ENCODE measurements around the gene AKR1D1. TPM values are rescaled to one million over a fixed set of nuclear protein-coding genes. Genes with fewer than 3 reads are reported as not detected.
A peak's percentile ranks its signal among the peaks of the same experiment; 100 is the strongest.

AKR1D1 gene
- polyA plus RNA-seq, 2 of the 4 experiments (the other 2 are of a cell fraction), result 0.06 TPM; not detected in 1

- no peak for TF ChIP-seq HOXA7 (CRISPR knock-in tag; IDR thresholded peaks at IDR 0.05)
- TF ChIP-seq CBX2 (IDR thresholded peaks at IDR 0.05; ENCODE audit: borderline replicate concordance, low read depth), result no peak
- TF ChIP-seq HES2 (IDR thresholded peaks at IDR 0.05), result no peak
- TF ChIP-seq NPAS2 (CRISPR knock-in tag; IDR thresholded peaks at IDR 0.05; ENCODE audit: borderline replicate concordance), result no peak
These were observed 48.9 kb downstream of the AKR1D1 start (continued) for GRCh38 chr7:138125119-138125518.

GRCh38 chr7:138125598-138126111 lies 49.4 kb downstream of the AKR1D1 start:
- Histone ChIP-seq H3K4me2 (peak overlapping the region; percentile 25), H3K4me3 (no peak overlapping the region), H3K9me3 (no peaks in the 10 kb centered on the region), H3K27ac (peak overlapping the region; percentile 56 to 66; a peak in 5 of 6 replicates), H3K4me1 (peaks cover 10% of the 10 kb centered on the region; the same call in 1 of the 3 replicates)
- no peak for TF ChIP-seq MAX (IDR thresholded peaks at IDR 0.05)
- TF ChIP-seq HOXA7 (CRISPR knock-in tag; IDR thresholded peaks at IDR 0.05), result no peak
- no peak for TF ChIP-seq RNF2 (IDR thresholded peaks at IDR 0.05; ENCODE audit: borderline replicate concordance, low read depth)
- no peak for TF ChIP-seq ZC3H11A (IDR thresholded peaks at IDR 0.05)
- TF ChIP-seq JUNB (IDR thresholded peaks at IDR 0.05), result 0 out of 2 replicates have a peak, but pooled peaks have one; percentile 19
- DNase-seq (ENCODE audit: low read depth in 1 of 2, low spot score in 1 of 2) (peak; percentile 11 to 14), ATAC-seq (peak; percentile 56 to 59; a peak in 5 of 6 replicates), FAIRE-seq (no peak)
- CTCF ChIA-PET, result interaction anchor here (0.9 to 1.2 kb wide), 2 partner anchors 18 to 33 kb away, joined by 3 to 5 read pairs; no protein-coding TSS in a partner anchor
- WGBS (ENCODE audit: missing lambda C conversion rate), result 37% methylated on average over 2 of the region's 2 CpGs
- POLR2A ChIA-PET, result no interaction called here

GRCh38 chr7:138126928-138127327 lies 50.7 kb downstream of the AKR1D1 start:
- no peak for ATAC-seq
- Histone ChIP-seq H3K27ac (no peak overlapping the region), H3K4me3 (no peak overlapping the region), H3K9me3 (no peaks in the 10 kb centered on the region), H3K4me1 (peaks cover 10% of the 10 kb centered on the region; the same call in 1 of the 3 replicates), H3K4me2 (no peak overlapping the region)
- 46% methylated on average over 2 of the region's 2 CpGs for WGBS (ENCODE audit: missing lambda C conversion rate)
- ChIA-PET CTCF (interaction anchor here (0.7 to 1.2 kb wide), 2 partner anchors 31 to 35 kb away, joined by 3 read pairs; no protein-coding TSS in a partner anchor), POLR2A (interaction anchor here (0.6 kb wide), 1 partner anchor 37 kb away, joined by 4 read pairs; no protein-coding TSS in a partner anchor)
- no peak for DNase-seq (ENCODE audit: low read depth in 1 of 2, low spot score in 1 of 2)
- FAIRE-seq, result no peak
- TF ChIP-seq USF2 (IDR thresholded peaks at IDR 0.05), result no peak
- TF ChIP-seq ZFP36 (IDR thresholded peaks at IDR 0.05; ENCODE audit: borderline replicate concordance, partially characterized antibody), result no peak
- no peak for TF ChIP-seq CTCF (IDR thresholded peaks at IDR 0.05)
- no peak for TF ChIP-seq ZC3H11A (IDR thresholded peaks at IDR 0.05)
- no peak for TF ChIP-seq REST (IDR thresholded peaks at IDR 0.05)
- no peak for TF ChIP-seq CEBPB (IDR thresholded peaks at IDR 0.05)
- TF ChIP-seq ELK1 (IDR thresholded peaks at IDR 0.05; ENCODE audit: low read depth, low read length), result no peak
- no peak for TF ChIP-seq TP53 (CRISPR knock-in tag; IDR thresholded peaks at IDR 0.05)
